Subcutaneous adipose tissue (tissue), 4 donors: ENCODE measurements around the gene RNF25. TPM values are rescaled to one million over a fixed set of nuclear protein-coding genes. Genes with fewer than 3 reads are reported as not detected.

Source experiments
- total RNA-seq, 4 donors: library from RNA; depleted of rRNA; stranded (reverse); fragments of >200 nt; gene quantifications; one replicate each; pipeline ENCODE4 v1.1.0, GENCODE V29; 2016
- TF ChIP-seq, protein P1 (sequence below): fragments of 450-650 bp; IDR thresholded peaks from one replicate; pipeline ENCODE4 v1.5.1; 2016; ENCODE audit warnings: low read depth, mild to moderate bottlenecking, control low read depth, antibody characterized with exemption, moderate library complexity

The RNF25 gene
- total RNA-seq, 4 donors from 2014 or later = 7.5 to 13.7 (median 12.0) TPM

DNA sequence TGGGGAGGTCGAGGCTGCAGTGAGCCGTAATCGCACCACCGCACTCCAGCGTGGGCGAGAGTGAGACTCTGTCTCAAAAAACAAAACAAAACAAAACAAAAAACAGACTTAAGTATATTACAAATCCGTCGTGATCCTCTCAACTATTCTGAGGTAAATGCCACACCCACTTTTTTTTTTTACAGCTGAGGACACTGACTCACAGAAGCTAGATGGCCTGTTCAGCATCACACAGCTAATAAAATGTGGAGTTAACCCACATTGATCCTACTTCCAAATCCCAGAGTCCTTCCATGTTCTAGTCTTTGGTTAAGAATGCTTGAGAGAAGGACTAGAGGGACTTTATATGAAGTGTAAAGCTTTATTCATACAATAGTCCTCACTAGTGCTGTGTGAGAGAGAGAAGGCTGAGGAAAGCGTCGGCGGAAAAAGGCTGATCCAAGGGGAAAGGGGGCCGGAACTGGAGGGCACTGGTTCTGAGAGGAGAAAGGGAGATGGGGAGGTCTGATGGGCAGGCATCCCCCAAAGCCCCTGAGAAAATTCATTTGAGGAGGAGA lies 627 bp downstream of the RNF25 start:
- TF ChIP-seq, protein P1, sequence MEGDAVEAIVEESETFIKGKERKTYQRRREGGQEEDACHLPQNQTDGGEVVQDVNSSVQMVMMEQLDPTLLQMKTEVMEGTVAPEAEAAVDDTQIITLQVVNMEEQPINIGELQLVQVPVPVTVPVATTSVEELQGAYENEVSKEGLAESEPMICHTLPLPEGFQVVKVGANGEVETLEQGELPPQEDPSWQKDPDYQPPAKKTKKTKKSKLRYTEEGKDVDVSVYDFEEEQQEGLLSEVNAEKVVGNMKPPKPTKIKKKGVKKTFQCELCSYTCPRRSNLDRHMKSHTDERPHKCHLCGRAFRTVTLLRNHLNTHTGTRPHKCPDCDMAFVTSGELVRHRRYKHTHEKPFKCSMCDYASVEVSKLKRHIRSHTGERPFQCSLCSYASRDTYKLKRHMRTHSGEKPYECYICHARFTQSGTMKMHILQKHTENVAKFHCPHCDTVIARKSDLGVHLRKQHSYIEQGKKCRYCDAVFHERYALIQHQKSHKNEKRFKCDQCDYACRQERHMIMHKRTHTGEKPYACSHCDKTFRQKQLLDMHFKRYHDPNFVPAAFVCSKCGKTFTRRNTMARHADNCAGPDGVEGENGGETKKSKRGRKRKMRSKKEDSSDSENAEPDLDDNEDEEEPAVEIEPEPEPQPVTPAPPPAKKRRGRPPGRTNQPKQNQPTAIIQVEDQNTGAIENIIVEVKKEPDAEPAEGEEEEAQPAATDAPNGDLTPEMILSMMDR = no peak

DNA sequence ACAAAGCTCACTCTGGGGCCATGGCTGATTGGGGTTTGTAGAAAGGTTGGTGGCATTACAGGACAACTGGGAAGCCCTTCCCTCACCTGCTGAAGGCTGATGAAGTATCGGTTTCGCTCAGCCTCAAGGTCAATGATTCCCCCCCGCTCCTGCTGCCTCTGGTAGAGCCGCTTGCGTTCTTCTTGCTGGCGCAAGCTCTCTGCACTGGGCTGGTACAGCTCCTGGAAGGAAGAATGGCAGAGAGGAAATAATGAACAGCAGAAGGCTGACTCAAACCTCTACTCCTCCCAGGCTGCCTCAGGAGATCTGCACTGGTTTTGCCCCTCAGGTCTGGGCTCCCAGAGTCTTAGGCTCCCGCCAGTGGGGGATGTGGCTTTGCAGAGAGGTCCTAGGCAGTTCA lies 7.1 kb downstream of the RNF25 start:
- TF ChIP-seq, protein P1 = no peak

DNA sequence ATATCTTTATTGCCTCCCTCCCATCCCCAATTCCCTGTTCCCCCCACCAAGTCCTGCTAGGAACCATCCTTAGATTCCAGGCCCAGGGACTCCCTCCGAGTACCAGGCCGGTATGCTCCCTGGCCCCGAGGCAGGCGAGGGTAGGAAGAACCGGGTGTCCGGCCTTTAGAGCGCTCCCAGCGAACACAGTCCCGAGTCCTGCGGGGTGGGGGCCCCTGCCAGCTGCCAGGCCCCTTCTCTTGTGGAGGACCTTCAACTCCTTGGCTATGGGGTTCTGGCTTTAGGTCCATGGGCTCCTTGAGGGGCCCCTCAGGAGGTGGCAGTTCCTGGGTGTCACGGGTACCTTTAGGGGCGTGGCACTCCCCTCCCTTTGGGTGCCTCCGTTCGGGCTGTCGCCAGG lies 7.9 kb downstream of the RNF25 start:
- TF ChIP-seq, protein P1 = no peak

DNA sequence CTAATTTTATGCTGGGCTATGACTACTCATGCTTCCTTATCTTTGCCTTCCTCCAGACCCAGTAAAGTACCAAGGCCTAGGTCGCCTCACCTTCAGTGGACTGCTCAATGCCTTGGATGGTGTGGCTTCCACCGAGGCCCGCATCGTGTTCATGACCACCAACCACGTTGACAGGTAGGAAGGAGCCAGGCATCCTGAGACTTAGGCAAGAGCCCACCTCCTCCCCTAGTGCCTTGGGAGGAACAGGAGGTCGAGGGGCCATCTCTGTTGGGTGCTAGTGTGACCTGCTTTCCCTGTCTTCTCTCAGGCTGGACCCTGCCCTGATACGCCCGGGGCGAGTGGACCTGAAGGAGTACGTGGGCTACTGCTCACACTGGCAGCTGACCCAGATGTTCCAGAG lies 9.0 kb downstream of the RNF25 start:
- TF ChIP-seq, protein P1 = no peak

DNA sequence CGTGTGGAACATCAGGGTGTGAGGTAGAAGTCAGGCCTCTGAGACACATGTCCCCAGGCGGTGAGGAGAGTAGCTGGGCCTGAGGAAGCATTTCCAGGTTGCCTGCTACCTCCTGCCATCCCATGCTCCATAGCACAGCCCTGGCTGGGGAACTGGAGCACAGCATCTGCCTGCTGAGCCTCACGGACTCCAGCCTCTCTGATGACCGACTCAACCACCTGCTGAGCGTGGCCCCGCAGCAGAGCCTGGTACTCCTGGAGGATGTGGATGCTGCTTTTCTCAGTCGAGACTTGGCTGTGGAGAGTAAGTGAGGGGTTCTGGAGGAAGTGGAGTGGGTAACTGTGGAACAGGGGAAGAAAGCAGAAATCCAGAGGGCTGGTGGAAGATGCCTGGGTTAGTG lies 9.4 kb downstream of the RNF25 start:
- TF ChIP-seq, protein P1 = no peak

DNA sequence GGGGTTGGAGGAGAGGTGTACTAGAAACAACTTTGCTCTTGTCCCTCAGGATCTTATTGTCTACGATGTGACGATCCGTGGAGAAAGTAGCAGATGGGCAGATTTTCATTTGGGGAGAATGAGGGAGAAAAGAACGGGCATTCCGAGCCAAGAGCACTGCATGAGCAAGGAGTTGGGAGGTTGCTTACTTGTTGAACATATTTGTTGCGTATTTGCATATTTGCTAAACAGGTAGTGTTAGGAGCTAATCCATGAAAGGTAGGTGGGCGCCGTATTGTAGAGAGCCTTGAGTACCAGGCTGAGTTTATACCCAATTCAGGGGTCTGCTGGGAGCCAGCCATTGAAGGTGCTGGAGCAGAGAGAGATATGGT lies 11.8 kb downstream of the RNF25 start:
- TF ChIP-seq, protein P1 = no peak

DNA sequence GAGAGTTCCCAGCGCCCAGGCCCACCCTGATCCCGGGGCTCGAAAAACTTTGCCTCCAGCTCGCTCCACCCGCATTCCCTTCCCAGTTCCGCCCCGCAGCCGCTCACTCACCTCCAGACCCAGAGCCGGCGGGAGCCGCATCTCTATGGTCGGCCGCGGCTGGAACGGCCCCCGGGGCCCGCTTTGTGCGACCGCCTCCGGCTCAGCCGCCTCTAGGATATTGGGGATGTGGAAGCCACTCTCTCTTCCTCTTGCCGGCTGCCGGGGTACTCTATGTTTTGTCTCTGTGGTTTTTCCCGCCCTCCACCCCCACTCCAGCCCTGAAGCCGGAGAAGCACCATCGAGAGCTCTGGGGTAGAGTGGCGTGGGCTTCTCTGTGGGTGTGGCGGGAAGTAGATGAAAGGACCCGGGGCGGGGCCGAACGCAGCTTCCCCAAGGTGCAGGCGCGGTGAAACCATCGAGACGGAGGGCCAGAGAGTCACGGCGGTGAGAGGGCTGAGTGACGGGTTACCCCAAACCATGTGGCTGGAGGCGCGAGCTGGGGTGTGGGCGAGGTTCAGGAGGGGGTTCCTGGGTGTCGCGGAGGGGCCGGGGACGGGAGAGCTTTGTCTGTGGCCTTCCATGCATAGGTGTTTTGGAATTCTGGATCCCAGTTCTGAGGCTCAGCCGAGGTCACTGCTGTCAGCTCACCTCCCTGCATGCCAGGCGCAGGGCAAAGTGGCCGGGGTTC lies 12.4 kb downstream of the RNF25 start, which contains the start of the genes BCS1L and ZNF142:
Gene BCS1L (plus strand): TSS at position 426 of the 730 bp plus-strand sequence. CDS start 1,305 bp downstream, outside the sequence.
Gene ZNF142 (minus strand): TSS at position 366 of the 730 bp plus-strand sequence. CDS start 3,194 bp downstream, outside the sequence.
- TF ChIP-seq, protein P1 = no peak
